ENCODE measurements around the gene ERCC6L2.

The ERCC6L2 gene

DNA sequence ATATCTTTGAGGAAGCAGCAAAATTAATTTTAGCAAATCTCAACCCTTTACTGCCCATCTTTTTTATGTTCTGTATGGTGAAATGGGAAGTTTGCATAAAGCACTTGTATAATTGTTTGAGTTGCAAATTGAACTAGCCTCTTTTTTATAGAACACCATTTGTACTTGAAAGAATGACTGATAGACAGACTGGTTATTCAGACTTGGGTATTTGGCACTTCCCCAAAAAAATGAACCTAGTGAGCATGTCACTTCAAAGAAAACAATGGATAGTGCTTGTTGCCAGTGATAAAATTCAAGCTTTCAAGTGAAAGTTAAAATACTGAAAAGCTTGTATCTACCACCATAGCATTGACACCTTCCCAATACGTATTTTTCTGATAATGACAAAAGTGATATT, 115.8 kb downstream of the ERCC6L2 start:
- H2AFZ ChIP-seq = no peak overlapping the region
- no peaks in the 10 kb centered on the region for H3K27me3 ChIP-seq (ENCODE audit: control insufficient read depth, insufficient read depth, low read length)
- H3K9me3 ChIP-seq (ENCODE audit: control insufficient read depth, low read length) = no peaks in the 10 kb centered on the region
- H3K79me2 ChIP-seq = no peaks in the 10 kb centered on the region
- H3K4me2 ChIP-seq (ENCODE audit: low read length) = no peak overlapping the region
- no peaks in the 10 kb centered on the region for H3K36me3 ChIP-seq (ENCODE audit: control insufficient read depth, insufficient read depth, low read length)
- no peak overlapping the region for H3K4me3 ChIP-seq (ENCODE audit: low read depth, low read length)
- no peak overlapping the region for H3K9ac ChIP-seq
- H3K27ac ChIP-seq = no peak overlapping the region
- TF ChIP-seq, protein P1, sequence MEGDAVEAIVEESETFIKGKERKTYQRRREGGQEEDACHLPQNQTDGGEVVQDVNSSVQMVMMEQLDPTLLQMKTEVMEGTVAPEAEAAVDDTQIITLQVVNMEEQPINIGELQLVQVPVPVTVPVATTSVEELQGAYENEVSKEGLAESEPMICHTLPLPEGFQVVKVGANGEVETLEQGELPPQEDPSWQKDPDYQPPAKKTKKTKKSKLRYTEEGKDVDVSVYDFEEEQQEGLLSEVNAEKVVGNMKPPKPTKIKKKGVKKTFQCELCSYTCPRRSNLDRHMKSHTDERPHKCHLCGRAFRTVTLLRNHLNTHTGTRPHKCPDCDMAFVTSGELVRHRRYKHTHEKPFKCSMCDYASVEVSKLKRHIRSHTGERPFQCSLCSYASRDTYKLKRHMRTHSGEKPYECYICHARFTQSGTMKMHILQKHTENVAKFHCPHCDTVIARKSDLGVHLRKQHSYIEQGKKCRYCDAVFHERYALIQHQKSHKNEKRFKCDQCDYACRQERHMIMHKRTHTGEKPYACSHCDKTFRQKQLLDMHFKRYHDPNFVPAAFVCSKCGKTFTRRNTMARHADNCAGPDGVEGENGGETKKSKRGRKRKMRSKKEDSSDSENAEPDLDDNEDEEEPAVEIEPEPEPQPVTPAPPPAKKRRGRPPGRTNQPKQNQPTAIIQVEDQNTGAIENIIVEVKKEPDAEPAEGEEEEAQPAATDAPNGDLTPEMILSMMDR (IDR thresholded peaks at IDR 0.05) = no peak
- peaks cover 2% of the 10 kb centered on the region for H3K4me1 ChIP-seq

DNA sequence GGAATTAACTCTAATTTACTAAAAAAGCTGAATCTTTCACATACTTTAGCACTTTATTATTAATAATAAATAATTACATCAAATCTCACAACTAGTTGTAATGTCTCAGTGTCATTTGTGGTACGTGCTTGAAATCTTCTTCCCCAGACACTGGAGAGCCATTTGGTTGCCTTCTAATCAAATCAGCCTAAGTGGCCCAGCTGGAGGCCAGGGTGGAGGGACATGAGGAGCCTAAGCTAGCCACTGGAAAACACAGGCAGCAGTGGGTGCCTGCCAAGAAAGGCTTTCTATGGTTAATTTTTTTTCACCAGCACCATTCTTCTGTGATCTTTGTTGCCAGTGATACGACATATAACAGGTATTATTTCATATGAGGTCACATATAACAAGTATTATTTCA, 117.0 kb downstream of the ERCC6L2 start:
- Histone ChIP-seq H3K9ac (no peak overlapping the region), H3K27ac (no peak overlapping the region), H3K27me3 (ENCODE audit: control insufficient read depth, insufficient read depth, low read length) (no peaks in the 10 kb centered on the region), H3K79me2 (no peaks in the 10 kb centered on the region), H2AFZ (no peak overlapping the region), H3K4me3 (ENCODE audit: low read depth, low read length) (no peak overlapping the region), H3K36me3 (ENCODE audit: control insufficient read depth, insufficient read depth, low read length) (no peaks in the 10 kb centered on the region), H3K9me3 (ENCODE audit: control insufficient read depth, low read length) (no peaks in the 10 kb centered on the region), H3K4me1 (peaks cover 2% of the 10 kb centered on the region), H3K4me2 (ENCODE audit: low read length) (no peak overlapping the region)
- TF ChIP-seq, protein P1 (IDR thresholded peaks at IDR 0.05) = no peak

- Histone ChIP-seq H2AFZ (no peak overlapping the region), H3K4me2 (ENCODE audit: low read length) (no peak overlapping the region), H3K36me3 (ENCODE audit: control insufficient read depth, insufficient read depth, low read length) (no peaks in the 10 kb centered on the region), H3K79me2 (no peaks in the 10 kb centered on the region), H3K4me3 (ENCODE audit: low read depth, low read length) (no peak overlapping the region), H3K27me3 (ENCODE audit: control insufficient read depth, insufficient read depth, low read length) (no peaks in the 10 kb centered on the region), H3K9me3 (ENCODE audit: control insufficient read depth, low read length) (no peaks in the 10 kb centered on the region), H3K9ac (no peak overlapping the region), H3K4me1 (peaks cover 2% of the 10 kb centered on the region), H3K27ac (no peak overlapping the region)
- TF ChIP-seq, protein P1 (IDR thresholded peaks at IDR 0.05) = no peak
Measured at GRCh38 chr9:95993337-95993736, 117.8 kb downstream of the ERCC6L2 start.

DNA sequence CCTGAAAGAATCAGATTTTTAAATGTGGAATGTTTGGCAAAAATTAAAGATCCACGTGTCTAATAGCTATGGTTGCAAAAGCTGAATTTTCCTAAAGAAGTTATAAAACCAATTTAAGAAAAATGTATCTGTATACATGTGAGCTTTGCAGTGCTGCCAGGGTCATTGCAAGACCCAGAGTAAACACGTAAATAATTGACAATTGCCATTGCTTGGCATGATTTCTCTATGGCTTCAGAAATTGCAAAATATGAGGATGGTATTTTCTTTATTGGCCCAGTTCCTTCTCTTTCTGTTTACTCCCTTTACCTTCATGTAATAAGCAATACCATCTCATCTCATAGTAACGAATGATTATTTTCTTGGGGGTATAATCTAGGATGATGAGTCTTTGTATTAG, 123.9 kb downstream of the ERCC6L2 start:
- H3K4me1 ChIP-seq = no peaks in the 10 kb centered on the region
- H3K9me3 ChIP-seq (ENCODE audit: control insufficient read depth, low read length) = no peaks in the 10 kb centered on the region
- H3K9ac ChIP-seq = no peak overlapping the region
- no peak overlapping the region for H3K4me2 ChIP-seq (ENCODE audit: low read length)
- H3K79me2 ChIP-seq = no peaks in the 10 kb centered on the region
- H3K27ac ChIP-seq = no peak overlapping the region
- H3K36me3 ChIP-seq (ENCODE audit: control insufficient read depth, insufficient read depth, low read length) = no peaks in the 10 kb centered on the region
- no peaks in the 10 kb centered on the region for H3K27me3 ChIP-seq (ENCODE audit: control insufficient read depth, insufficient read depth, low read length)
- TF ChIP-seq, protein P1 (IDR thresholded peaks at IDR 0.05) = no peak
- no peak overlapping the region for H2AFZ ChIP-seq
- H3K4me3 ChIP-seq (ENCODE audit: low read depth, low read length) = no peak overlapping the region

GRCh38 chr9:96004379-96004778, 128.9 kb downstream of the ERCC6L2 start:
- Histone ChIP-seq H3K79me2 (no peaks in the 10 kb centered on the region), H3K4me2 (ENCODE audit: low read length) (no peak overlapping the region), H3K27me3 (ENCODE audit: control insufficient read depth, insufficient read depth, low read length) (no peaks in the 10 kb centered on the region), H2AFZ (no peak overlapping the region), H3K27ac (no peak overlapping the region), H3K36me3 (ENCODE audit: control insufficient read depth, insufficient read depth, low read length) (no peaks in the 10 kb centered on the region), H3K4me3 (ENCODE audit: low read depth, low read length) (no peak overlapping the region), H3K9me3 (ENCODE audit: control insufficient read depth, low read length) (no peaks in the 10 kb centered on the region), H3K4me1 (peaks cover 3% of the 10 kb centered on the region), H3K9ac (no peak overlapping the region)
- TF ChIP-seq, protein P1 (IDR thresholded peaks at IDR 0.05) = no peak
